IgD-negative memory B cell (primary cell): ENCODE data around the gene CRPPA. TPM values are rescaled to one million over a fixed set of nuclear protein-coding genes. Genes with fewer than 3 reads are reported as not detected.
"Not testable (repeated sequence)": the region's sequence is repeated elsewhere in the genome, so short reads cannot be mapped to it uniquely, and the experiment has no call there.

Experiments
- H3K27ac Mint-ChIP-seq, 3 donors: one replicate each; pipeline ENCODE4 v1.8.0; 2020 to 2022; ENCODE audit warnings: mild to moderate bottlenecking in 3 of 3, mixed read lengths in 3 of 3, moderate library complexity in 1 of 3
- H3K27me3 Mint-ChIP-seq: one replicate; pipeline ENCODE4 v1.8.0; 2021; ENCODE audit warnings: mixed read lengths
- H3K36me3 Mint-ChIP-seq: one replicate; pipeline ENCODE4 v1.8.0; 2020; ENCODE audit warnings: mild to moderate bottlenecking, mixed read lengths
- H3K4me1 Mint-ChIP-seq, 3 donors: one replicate each; pipeline ENCODE4 v1.8.0; 2020 to 2022; ENCODE audit warnings: mixed read lengths in 3 of 3, mild to moderate bottlenecking in 1 of 3
- H3K4me3 Mint-ChIP-seq, 4 donors: one replicate each; pipeline ENCODE4 v1.8.0; 2020 to 2022; ENCODE audit warnings: mild to moderate bottlenecking in 4 of 4, mixed read lengths in 4 of 4, moderate library complexity in 3 of 4
- H3K9me3 Mint-ChIP-seq, 3 donors: one replicate each; pipeline ENCODE4 v1.8.0; 2020 to 2021; ENCODE audit warnings: mixed read lengths in 3 of 3, mild to moderate bottlenecking in 1 of 3
- polyA plus RNA-seq: library from polyadenylated mRNA; unstranded; fragments of 300-500 nt; fragmentation: Illumina TruSeq; gene quantifications from one replicate; pipeline ENCODE4 v1.2.3, GENCODE V29; 2021

Gene CRPPA
- polyA plus RNA-seq, 1 donor from 2014 or later = 0.79 TPM

DNA sequence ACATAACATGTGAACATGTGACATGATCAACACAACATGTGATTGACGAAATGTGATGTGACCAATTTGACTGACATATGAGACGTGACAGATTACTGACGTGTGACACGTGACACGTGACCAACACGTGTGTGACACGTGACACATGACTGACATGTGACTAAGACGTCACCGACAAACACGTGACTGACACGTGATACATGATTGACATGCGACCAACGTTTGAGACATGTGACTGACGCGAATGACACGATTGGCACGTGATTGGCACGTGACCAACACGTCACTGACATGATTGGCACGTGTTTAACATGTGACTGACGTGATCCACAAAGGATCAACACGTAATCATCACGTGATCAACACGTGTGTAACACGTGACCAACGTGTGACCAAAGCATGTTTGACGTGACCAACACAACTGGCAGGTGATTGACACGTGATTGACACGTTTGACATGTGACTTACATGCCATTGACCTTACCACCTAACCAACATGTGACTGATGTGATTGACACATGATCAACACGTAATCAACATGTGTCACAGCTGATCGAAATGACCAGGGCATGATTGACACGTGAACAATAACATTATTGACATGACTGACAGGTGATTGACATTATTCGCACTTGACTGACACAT, 23.7 kb downstream of the CRPPA start:
- Mint-ChIP-seq H3K27me3 (no peaks in the 10 kb centered on the region), H3K4me1 (peaks cover 0 to 3% (median 0%) of the 10 kb centered on the region in 3 donors), H3K9me3 (peaks cover 3 to 18% (median 14%) of the 10 kb centered on the region in 3 donors), H3K36me3 (peaks cover 3% of the 10 kb centered on the region), H3K27ac (no peak overlapping the region), H3K4me3 (no peak overlapping the region)

- Mint-ChIP-seq H3K4me1 (peaks cover 0 to 3% (median 0%) of the 10 kb centered on the region in 3 donors), H3K27me3 (no peaks in the 10 kb centered on the region), H3K27ac (no peak overlapping the region), H3K9me3 (peaks cover 0 to 14% (median 11%) of the 10 kb centered on the region in 3 donors), H3K36me3 (peaks cover 2% of the 10 kb centered on the region), H3K4me3 (no peak overlapping the region)
Observed at GRCh38 chr7:16396766-16397500, 24.4 kb downstream of the CRPPA start.

DNA sequence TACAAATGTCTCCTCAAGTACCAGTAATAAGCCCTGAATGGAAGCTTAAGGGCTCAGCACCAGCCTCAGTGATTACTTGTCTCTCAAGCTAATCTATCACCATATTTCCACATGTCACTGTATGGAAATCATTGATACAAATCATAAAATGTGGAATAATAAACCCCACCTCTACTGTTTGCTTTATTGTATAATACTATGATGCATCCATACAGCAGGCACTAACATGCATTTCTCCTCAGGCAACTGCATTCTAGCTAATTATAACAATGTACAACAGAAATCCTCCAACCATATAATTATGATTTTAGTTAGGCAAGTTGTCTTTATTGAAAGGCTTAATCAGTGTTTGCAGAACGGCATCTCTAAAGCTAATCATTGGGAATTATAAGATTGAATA, 26.2 kb downstream of the CRPPA start:
- Mint-ChIP-seq H3K27me3 (no peaks in the 10 kb centered on the region), H3K36me3 (no peaks in the 10 kb centered on the region), H3K4me1 (peaks cover 0 to 3% (median 0%) of the 10 kb centered on the region in 3 donors), H3K9me3 (peaks cover 0 to 12% (median 7%) of the 10 kb centered on the region in 3 donors), H3K27ac (no peak overlapping the region), H3K4me3 (no peak overlapping the region)

DNA sequence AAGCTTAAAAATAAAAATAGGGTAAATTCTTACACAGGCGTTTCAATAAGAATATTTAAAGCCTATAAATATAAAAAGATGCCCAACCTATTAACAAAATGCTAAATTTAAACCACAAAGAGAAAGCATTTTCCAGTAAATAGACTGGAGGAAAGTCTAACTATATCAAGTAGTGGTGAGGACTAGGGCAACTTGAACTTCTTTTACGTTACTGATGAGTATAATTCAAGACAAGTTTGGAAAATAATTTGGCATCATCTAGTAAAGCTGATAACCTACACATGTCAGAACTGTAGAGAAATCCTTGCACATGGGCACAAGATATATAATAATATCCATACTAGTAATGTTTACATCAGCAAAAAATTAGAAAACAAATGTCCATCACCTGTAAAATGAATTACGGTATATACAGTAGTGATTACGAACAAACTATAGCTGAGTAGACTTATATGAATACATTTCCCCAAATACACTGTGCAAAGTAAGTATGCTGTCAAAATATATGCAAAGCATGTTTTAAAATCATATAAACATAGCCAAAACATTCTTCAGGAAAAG, 27.4 kb downstream of the CRPPA start:
- no peaks in the 10 kb centered on the region for H3K36me3 Mint-ChIP-seq
- H3K9me3 Mint-ChIP-seq = peaks cover 0 to 9% (median 7%) of the 10 kb centered on the region in 3 donors
- H3K27me3 Mint-ChIP-seq = no peaks in the 10 kb centered on the region
- H3K27ac Mint-ChIP-seq = no peak overlapping the region
- no peak overlapping the region for H3K4me3 Mint-ChIP-seq
- peaks cover 0 to 3% (median 0%) of the 10 kb centered on the region in 3 donors for H3K4me1 Mint-ChIP-seq

- H3K4me3 Mint-ChIP-seq = no peak overlapping the region
- no peak overlapping the region for H3K27ac Mint-ChIP-seq
Observed at GRCh38 chr7:16392990-16393523, 28.3 kb downstream of the CRPPA start.

GRCh38 chr7:16383786-16384185, 37.6 kb downstream of the CRPPA start:
- H3K4me3 Mint-ChIP-seq = peak overlapping the region in 1 of 4 donors; percentile 71
- H3K9me3 Mint-ChIP-seq, H3K36me3 Mint-ChIP-seq, H3K27me3 Mint-ChIP-seq, H3K27ac Mint-ChIP-seq, H3K4me1 Mint-ChIP-seq: not testable (repeated sequence)

More at GRCh38 chr7:16392990-16393523, 28.3 kb downstream of the CRPPA start:
- H3K9me3 Mint-ChIP-seq = peaks cover 0 to 9% (median 7%) of the 10 kb centered on the region in 3 donors
- H3K27me3 Mint-ChIP-seq = no peaks in the 10 kb centered on the region
- peaks cover 0 to 3% (median 0%) of the 10 kb centered on the region in 3 donors for H3K4me1 Mint-ChIP-seq
- H3K36me3 Mint-ChIP-seq = no peaks in the 10 kb centered on the region

GRCh38 chr7:16383103-16383502, 38.2 kb downstream of the CRPPA start:
- not testable (repeated sequence) for H3K36me3 Mint-ChIP-seq, H3K4me1 Mint-ChIP-seq, H3K9me3 Mint-ChIP-seq, H3K4me3 Mint-ChIP-seq, H3K27me3 Mint-ChIP-seq, H3K27ac Mint-ChIP-seq

Other genes with a start within 250 kb of the CRPPA start
- not detected for gene SOSTDC1, start 44.2 kb upstream of the CRPPA start, polyA plus RNA-seq
- gene LRRC72, start 105.3 kb upstream of the CRPPA start, polyA plus RNA-seq = not detected
- gene ANKMY2, start 224.2 kb upstream of the CRPPA start, polyA plus RNA-seq = 16.9 TPM
- gene BZW2, start 224.6 kb upstream of the CRPPA start, polyA plus RNA-seq = 43.8 TPM